ENCODE measurements around the gene DGKI.

GRCh38 chr7:137873524-137873923 lies 26.8 kb upstream of the DGKI start:
- TF ChIP-seq, protein P1, sequence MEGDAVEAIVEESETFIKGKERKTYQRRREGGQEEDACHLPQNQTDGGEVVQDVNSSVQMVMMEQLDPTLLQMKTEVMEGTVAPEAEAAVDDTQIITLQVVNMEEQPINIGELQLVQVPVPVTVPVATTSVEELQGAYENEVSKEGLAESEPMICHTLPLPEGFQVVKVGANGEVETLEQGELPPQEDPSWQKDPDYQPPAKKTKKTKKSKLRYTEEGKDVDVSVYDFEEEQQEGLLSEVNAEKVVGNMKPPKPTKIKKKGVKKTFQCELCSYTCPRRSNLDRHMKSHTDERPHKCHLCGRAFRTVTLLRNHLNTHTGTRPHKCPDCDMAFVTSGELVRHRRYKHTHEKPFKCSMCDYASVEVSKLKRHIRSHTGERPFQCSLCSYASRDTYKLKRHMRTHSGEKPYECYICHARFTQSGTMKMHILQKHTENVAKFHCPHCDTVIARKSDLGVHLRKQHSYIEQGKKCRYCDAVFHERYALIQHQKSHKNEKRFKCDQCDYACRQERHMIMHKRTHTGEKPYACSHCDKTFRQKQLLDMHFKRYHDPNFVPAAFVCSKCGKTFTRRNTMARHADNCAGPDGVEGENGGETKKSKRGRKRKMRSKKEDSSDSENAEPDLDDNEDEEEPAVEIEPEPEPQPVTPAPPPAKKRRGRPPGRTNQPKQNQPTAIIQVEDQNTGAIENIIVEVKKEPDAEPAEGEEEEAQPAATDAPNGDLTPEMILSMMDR (IDR thresholded peaks at IDR 0.05 in 2 of 3, conservative IDR thresholded peaks at IDR 0.05 in 1 of 3; ENCODE audit: borderline replicate concordance in 1 of 3, insufficient read depth in 1 of 3, low read depth in 2 of 3, low read length in 2 of 3) = no peak
- no peak for TF ChIP-seq EZH2phosphoT487 (IDR thresholded peaks at IDR 0.05; ENCODE audit: borderline replicate concordance)
- no peak for TF ChIP-seq YY1 (IDR thresholded peaks at IDR 0.05; ENCODE audit: extremely low read depth, insufficient replicate concordance, low read depth, low read length)
- TF ChIP-seq MAX (IDR thresholded peaks at IDR 0.05) = no peak
- no peak for TF ChIP-seq JUND (IDR thresholded peaks at IDR 0.05)
- no peak for TF ChIP-seq ATF3 (IDR thresholded peaks at IDR 0.05)
- no peak for TF ChIP-seq RAD21 (IDR thresholded peaks at IDR 0.05; ENCODE audit: low read depth)
- no peak for TF ChIP-seq CEBPB (IDR thresholded peaks at IDR 0.05; ENCODE audit: low read depth)
- no peak for TF ChIP-seq ELF1 (IDR thresholded peaks at IDR 0.05; ENCODE audit: borderline replicate concordance, low read depth)
- TF ChIP-seq REST (IDR thresholded peaks at IDR 0.05; ENCODE audit: low read depth) = no peak
- no peak for TF ChIP-seq POLR2A (IDR thresholded peaks at IDR 0.05; ENCODE audit: borderline replicate concordance, extremely low read depth, insufficient read depth, insufficient read length)

Measured in HCT116 (cell line).